ENCODE measurements around the gene ZNF804B. TPM values are rescaled to one million over a fixed set of nuclear protein-coding genes. Genes with fewer than 3 reads are reported as not detected.

Gene ZNF804B
- total and polyA plus RNA-seq, 9 of the 15 experiments (the other 6 are each of a cell fraction or from before 2014, with no cell fraction given): 0.04 to 0.22 (median 0.09) TPM; not detected in 6

- Histone ChIP-seq H3K27me3 (ENCODE audit: control insufficient read depth in 2 of 2, insufficient read depth in 2 of 2, low read length in 2 of 2) (no peaks in the 10 kb centered on the region), H4K20me1 (replicated peaks; ENCODE audit: control insufficient read depth, insufficient read depth, low read length) (no peaks in the 10 kb centered on the region), H3K4me2 (ENCODE audit: insufficient read depth, low read length) (no peak overlapping the region), H3K9ac (ENCODE audit: insufficient read depth in 1 of 2, low read depth in 2 of 2, low read length in 2 of 2) (no peak overlapping the region), H3K9me1 (ENCODE audit: control insufficient read depth, insufficient read depth, low read length) (no peaks in the 10 kb centered on the region), H3K4me1 (replicated peaks in 1 of 2; ENCODE audit: control insufficient read depth in 2 of 2, insufficient read depth in 2 of 2, low read length in 2 of 2) (no peaks in the 10 kb centered on the region), H3K9me3 (replicated peaks; ENCODE audit: control insufficient read depth, insufficient read depth, low read depth, low read length) (peaks cover 4% of the 10 kb centered on the region), H3K4me3 (no peak overlapping the region), H3K79me2 (ENCODE audit: control insufficient read depth, insufficient read depth, low read length) (no peaks in the 10 kb centered on the region), H2AFZ (ENCODE audit: low read depth, low read length) (no peak overlapping the region), H3K36me3 (ENCODE audit: control insufficient read depth, insufficient read depth, low read length) (no peaks in the 10 kb centered on the region), H3K27ac (ENCODE audit: extremely low read depth, low read depth, low read length) (no peak overlapping the region)
- CTCF ChIA-PET (ENCODE audit: low intra/inter-chr PET ratio): no interaction called here
- 3% methylated on average over 3 of the region's 3 CpGs for WGBS (ENCODE audit: insufficient coverage, low coverage, missing lambda C conversion rate)
- POLR2A ChIA-PET: no interaction called here
- ATAC-seq (no peak), DNase-seq (ENCODE audit: extremely low read depth in 1 of 4, low spot score in 3 of 4) (no peak), FAIRE-seq (no peak)
- BruUV-seq (replicated peaks): no TSS peak
- intact Hi-C loops (cut with micrococcal nuclease) (no loop called here), in situ Hi-C loops (cut with MboI) (no loop called here)
- TF ChIP-seq NR4A1 (CRISPR knock-in tag; IDR thresholded peaks at IDR 0.05): no peak
- TF ChIP-seq NR4A1 (tag; IDR thresholded peaks at IDR 0.05): no peak
- no peak for TF ChIP-seq E4F1 (CRISPR knock-in tag; IDR thresholded peaks at IDR 0.05; ENCODE audit: borderline replicate concordance)
- TF ChIP-seq NFATC3 (IDR thresholded peaks at IDR 0.05): no peak
- TF ChIP-seq TSC22D4 (tag; IDR thresholded peaks at IDR 0.05): no peak
- TF ChIP-seq CBX8 (IDR thresholded peaks at IDR 0.05; ENCODE audit: borderline replicate concordance, extremely low read depth, low read depth, low read length, poor library complexity, severe bottlenecking): no peak
Observed at GRCh38 chr7:89042940-89043339, 283.4 kb downstream of the ZNF804B start.

All from K562 (cell line).